ENCODE results near the gene GSTT4.
"Not testable (repeated sequence)": the region's sequence is repeated elsewhere in the genome, so short reads cannot be mapped to it uniquely, and the experiment has no call there.

GRCh38 chr22:23955886-23956285, 49.4 kb downstream of the GSTT4 start:
- TF ChIP-seq CTCF (CRISPR knock-in tag; IDR thresholded peaks at IDR 0.05); MAFG (CRISPR knock-in tag; IDR thresholded peaks at IDR 0.05); ZNF350 (CRISPR knock-in tag; IDR thresholded peaks at IDR 0.05; ENCODE audit: borderline replicate concordance, low read depth); YY1 (IDR thresholded peaks at IDR 0.05; ENCODE audit: insufficient read depth, insufficient replicate concordance, low read depth, low read length); HMG20A (CRISPR knock-in tag; IDR thresholded peaks at IDR 0.05; ENCODE audit: borderline replicate concordance): not testable (repeated sequence)

All from HepG2 (cell line).